ENCODE data around the gene PALMD.

DNA sequence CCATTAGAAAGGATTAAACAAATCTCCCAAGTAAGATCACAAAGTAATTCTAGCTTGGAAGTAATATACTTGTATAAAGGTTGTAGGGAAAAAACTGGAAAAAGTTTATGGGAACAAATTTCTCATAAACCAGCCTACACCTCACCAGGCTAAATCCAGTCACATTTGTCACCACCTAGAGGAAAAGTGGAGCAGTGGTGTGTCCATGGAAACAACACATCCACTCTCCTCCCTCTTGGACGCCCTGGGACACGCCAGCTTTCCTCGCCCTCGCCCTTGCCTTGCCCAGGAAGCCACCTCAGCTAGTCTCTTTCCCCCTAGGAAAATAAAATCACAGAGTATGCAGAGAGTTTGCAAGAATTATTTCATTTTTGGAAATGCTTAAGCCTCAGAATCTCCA lies 2.2 kb downstream of the PALMD start:
- TF ChIP-seq, protein P1, sequence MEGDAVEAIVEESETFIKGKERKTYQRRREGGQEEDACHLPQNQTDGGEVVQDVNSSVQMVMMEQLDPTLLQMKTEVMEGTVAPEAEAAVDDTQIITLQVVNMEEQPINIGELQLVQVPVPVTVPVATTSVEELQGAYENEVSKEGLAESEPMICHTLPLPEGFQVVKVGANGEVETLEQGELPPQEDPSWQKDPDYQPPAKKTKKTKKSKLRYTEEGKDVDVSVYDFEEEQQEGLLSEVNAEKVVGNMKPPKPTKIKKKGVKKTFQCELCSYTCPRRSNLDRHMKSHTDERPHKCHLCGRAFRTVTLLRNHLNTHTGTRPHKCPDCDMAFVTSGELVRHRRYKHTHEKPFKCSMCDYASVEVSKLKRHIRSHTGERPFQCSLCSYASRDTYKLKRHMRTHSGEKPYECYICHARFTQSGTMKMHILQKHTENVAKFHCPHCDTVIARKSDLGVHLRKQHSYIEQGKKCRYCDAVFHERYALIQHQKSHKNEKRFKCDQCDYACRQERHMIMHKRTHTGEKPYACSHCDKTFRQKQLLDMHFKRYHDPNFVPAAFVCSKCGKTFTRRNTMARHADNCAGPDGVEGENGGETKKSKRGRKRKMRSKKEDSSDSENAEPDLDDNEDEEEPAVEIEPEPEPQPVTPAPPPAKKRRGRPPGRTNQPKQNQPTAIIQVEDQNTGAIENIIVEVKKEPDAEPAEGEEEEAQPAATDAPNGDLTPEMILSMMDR (conservative IDR thresholded peaks at IDR 0.05; ENCODE audit: low read length): peak; percentile 15; the same call in 1 of the 2 replicates
- TF ChIP-seq EZH2phosphoT487 (IDR thresholded peaks at IDR 0.05; ENCODE audit: borderline replicate concordance): no peak
